Measurements from ENCODE around the gene TMEM266.

DNA sequence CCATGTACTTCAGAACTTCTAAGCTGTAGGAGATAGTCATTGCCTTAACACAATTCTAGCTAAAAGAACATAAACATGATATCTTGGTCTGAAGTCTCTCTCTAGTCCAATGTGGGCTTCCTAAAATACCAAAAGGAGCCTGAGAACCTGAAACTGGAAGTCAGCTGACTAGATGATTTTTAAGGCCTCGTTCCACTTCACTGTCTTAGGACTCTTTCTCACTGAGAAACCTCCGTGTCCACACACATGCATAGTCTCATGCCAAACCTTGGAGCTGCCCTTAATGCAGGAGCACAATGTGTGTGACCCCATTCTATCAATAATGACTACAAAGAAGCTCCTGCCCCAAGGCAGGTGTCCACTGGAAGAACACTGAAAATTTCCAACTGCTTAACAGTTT lies 163.7 kb downstream of the TMEM266 start:
- TF ChIP-seq, protein P1, sequence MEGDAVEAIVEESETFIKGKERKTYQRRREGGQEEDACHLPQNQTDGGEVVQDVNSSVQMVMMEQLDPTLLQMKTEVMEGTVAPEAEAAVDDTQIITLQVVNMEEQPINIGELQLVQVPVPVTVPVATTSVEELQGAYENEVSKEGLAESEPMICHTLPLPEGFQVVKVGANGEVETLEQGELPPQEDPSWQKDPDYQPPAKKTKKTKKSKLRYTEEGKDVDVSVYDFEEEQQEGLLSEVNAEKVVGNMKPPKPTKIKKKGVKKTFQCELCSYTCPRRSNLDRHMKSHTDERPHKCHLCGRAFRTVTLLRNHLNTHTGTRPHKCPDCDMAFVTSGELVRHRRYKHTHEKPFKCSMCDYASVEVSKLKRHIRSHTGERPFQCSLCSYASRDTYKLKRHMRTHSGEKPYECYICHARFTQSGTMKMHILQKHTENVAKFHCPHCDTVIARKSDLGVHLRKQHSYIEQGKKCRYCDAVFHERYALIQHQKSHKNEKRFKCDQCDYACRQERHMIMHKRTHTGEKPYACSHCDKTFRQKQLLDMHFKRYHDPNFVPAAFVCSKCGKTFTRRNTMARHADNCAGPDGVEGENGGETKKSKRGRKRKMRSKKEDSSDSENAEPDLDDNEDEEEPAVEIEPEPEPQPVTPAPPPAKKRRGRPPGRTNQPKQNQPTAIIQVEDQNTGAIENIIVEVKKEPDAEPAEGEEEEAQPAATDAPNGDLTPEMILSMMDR (IDR thresholded peaks at IDR 0.05), result no peak
- no peak for TF ChIP-seq POLR2A (IDR thresholded peaks at IDR 0.05; ENCODE audit: low read depth)
- no peak for TF ChIP-seq POLR2AphosphoS5 (IDR thresholded peaks at IDR 0.05)
